GM19463 (cell line): ENCODE measurements around the gene SLC8A1.

Experiments used
- ATAC-seq: cut with Tn5 transposase; IDR thresholded peaks from one replicate; pipeline ENCODE4 v1.9.1; 2021; ENCODE audit warnings: mild to moderate bottlenecking, moderate library complexity; ENCODE audit not compliant: unreplicated experiment

The SLC8A1 gene

GRCh38 chr2:40168032-40168431 is 283.9 kb downstream of the SLC8A1 start:
- no peak for ATAC-seq

GRCh38 chr2:40166006-40166405 is 285.9 kb downstream of the SLC8A1 start:
- ATAC-seq: no peak

GRCh38 chr2:40165509-40165844 is 286.4 kb downstream of the SLC8A1 start:
- no peak for ATAC-seq

GRCh38 chr2:40164736-40165508 is 287.0 kb downstream of the SLC8A1 start:
- no peak for ATAC-seq

- ATAC-seq: no peak
Observed at GRCh38 chr2:40161986-40162385, 289.9 kb downstream of the SLC8A1 start.

- ATAC-seq: no peak
Observed at GRCh38 chr2:40160751-40161218, 291.1 kb downstream of the SLC8A1 start.

- ATAC-seq: no peak
Observed at GRCh38 chr2:40159333-40159732, 292.6 kb downstream of the SLC8A1 start.

GRCh38 chr2:40158781-40159180 is 293.1 kb downstream of the SLC8A1 start:
- no peak for ATAC-seq

GRCh38 chr2:40155728-40156127 is 296.2 kb downstream of the SLC8A1 start:
- ATAC-seq: no peak

GRCh38 chr2:40150266-40150665 is 301.6 kb downstream of the SLC8A1 start:
- no peak for ATAC-seq

- no peak for ATAC-seq
Observed at GRCh38 chr2:40148334-40148733, 303.6 kb downstream of the SLC8A1 start.

GRCh38 chr2:40147360-40147759 is 304.5 kb downstream of the SLC8A1 start:
- ATAC-seq: no peak

- ATAC-seq: no peak
Observed at GRCh38 chr2:40144022-40144421, 307.9 kb downstream of the SLC8A1 start.

GRCh38 chr2:40138314-40138713 is 313.6 kb downstream of the SLC8A1 start:
- no peak for ATAC-seq

GRCh38 chr2:40131081-40131704 is 320.7 kb downstream of the SLC8A1 start:
- no peak for ATAC-seq

GRCh38 chr2:40130251-40130994 is 321.5 kb downstream of the SLC8A1 start:
- ATAC-seq: no peak

- ATAC-seq: no peak
Observed at GRCh38 chr2:40129725-40130124, 322.2 kb downstream of the SLC8A1 start.

- no peak for ATAC-seq
Observed at GRCh38 chr2:40128796-40129195, 323.1 kb downstream of the SLC8A1 start.

- no peak for ATAC-seq
Observed at GRCh38 chr2:40127890-40128557, 323.9 kb downstream of the SLC8A1 start.

- no peak for ATAC-seq
Observed at GRCh38 chr2:40127146-40127545, 324.7 kb downstream of the SLC8A1 start.

- no peak for ATAC-seq
Observed at GRCh38 chr2:40126006-40126405, 325.9 kb downstream of the SLC8A1 start.
